ENCODE results near the gene MMP24.

MMP24 gene

DNA sequence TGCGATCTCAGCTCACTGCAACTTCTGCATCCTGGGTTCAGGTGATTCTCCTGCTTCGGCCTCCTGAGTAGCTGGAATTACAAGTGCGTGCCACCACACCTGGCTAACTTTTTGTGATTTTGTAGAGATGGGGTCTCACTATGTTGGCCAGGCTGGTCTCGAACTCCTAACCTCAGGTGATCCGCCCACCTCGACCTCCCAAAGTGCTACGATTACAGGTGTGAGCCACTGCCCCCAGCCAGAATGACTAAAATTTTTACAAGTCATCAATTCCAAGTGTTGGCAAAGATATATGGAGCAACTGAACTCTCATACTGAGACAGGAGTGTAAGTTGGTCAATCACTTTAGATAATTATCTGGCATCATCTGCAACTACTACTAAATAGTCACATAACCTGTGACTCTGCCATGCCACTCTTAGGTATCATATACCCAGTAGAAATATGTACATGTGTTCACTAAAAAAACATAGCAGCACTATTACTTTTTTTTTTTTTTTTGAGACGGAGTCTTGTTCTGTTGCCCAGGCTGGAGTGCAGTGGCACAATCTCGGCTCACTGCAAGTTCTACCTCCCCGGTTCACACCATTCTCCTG lies 55.1 kb downstream of the MMP24 start:
- no peak for DNase-seq

DNA sequence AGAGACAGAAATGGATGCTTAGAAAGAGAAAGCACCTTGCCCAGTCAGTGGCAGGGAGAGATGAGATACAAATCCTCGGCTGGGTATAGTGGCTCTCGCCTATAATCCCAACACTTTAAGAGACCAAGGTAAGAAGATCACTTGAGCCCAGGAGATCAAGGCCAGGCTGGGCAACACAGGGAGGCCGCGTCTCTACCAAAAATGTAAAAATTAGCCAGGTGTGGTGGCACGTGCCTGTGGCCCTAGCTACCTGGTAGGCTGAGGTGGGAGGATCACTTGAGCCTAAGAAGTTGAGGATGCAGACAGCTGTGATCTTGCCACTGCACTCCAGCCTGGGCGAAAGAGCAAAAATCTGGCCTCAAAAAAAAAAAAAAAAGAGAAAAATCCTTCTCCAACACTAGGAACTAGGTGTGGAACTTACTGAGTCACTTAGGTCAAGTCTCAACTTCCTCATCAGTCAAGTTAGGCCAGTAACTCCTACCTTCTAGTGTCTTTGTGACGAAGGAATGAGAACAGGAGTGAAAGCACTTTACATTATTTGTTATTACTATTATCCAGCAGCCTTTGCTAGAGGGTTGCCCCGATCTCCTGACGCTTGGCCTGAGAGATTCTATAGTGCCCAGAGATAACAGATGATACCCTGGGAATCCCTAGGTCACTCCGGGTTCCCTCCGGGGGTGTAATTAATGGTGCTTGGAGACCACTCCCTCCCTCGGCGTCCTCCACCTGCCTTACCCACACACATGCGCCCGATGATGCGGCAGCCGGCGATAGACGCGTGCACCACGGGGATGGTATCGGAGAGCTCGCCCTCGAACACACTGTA lies 57.2 kb downstream of the MMP24 start:
- no peak for DNase-seq

DNA sequence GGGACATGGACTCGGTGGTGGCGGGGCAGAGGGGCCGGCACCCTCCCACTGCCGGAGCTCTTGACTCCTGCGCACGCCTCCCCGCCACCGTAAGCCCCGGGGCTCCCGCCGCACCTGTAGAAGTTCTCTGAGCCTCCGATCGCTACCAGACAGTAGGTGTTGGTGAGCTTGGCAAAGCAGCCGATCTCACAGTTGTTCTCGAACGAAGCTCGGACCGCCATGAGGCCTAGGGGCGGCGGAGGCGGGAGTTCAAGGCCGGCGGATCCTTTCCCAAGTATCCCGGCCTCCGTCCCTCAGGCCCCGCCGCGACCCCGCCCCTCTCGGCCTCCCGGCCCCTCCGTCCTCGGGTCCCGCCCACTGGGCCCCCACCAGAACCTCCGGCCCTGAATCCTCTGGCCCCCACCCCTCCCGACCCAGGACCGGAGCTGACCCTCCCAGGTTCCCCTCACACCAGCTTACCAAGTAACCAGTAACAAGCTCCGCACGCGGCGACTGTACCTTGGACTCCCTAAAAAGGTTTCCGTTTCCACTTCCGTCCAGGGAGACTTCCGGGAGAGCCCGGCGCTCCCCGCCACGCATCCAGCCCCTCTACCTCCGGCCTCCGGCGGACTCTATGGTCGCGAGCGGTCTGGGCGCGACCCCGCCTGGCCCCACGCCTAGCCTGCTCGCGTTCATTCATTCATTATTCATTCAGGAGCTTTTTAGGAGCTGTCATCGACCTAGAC lies 57.9 kb downstream of the MMP24 start, which contains the start of gene EIF6:
TSS of gene EIF6 (minus strand) at position 506 of the 725 bp plus-strand sequence. CDS start at position 221, 285 bp downstream.
- DNase-seq = peak; percentile 73

DNA sequence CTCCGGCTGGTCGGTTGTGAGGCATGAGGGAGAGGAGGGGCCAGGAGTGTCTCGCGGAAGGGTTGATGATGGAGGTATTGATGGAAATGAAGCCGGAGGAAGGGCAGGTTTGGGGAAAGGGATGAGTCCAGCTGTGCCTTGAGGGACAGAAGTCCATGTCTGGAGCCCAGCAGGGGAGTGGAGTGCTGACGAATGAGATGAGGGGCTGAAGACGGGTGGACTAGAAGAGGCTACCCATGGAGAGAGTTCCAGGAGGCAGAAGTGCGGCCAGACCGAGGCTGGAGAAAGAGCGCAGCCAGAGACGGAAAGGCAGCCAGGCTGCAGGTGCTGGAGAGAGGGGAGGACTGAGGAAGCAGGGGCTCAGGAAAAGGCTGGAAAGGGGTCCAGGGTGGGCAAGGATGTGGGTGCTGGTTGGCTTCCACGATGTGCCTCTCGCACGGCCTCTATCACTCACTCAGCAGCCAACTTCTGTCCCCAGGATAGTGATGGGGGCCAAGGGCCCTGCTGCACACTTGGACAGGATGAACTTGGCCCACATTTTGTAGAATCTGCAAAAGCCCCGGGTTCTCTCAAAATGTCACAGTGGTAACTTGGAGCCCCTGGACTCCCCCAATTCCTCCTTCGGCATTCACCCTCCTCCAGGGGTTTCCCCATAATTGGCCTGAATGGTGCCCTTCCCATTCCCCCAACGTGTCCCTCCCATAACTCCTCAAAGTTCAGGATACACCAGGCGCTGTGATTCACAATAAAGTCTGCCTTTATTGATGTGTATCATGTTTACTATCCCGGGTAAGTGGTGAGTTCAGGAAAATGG lies 58.7 kb downstream of the MMP24 start:
- DNase-seq = no peak

DNA sequence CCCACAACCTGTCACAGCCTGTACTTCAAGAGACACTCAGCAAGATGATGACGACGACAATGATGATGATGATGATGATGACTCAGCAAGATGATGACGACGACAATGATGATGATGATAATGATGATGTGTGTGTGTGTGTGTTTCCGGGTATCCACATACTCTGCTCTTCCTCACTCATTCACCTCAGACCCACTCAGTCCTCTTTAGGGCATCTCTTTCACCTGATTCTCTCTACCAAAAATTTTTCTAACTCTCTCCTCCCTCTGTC lies 59.3 kb downstream of the MMP24 start:
- no peak for DNase-seq

DNA sequence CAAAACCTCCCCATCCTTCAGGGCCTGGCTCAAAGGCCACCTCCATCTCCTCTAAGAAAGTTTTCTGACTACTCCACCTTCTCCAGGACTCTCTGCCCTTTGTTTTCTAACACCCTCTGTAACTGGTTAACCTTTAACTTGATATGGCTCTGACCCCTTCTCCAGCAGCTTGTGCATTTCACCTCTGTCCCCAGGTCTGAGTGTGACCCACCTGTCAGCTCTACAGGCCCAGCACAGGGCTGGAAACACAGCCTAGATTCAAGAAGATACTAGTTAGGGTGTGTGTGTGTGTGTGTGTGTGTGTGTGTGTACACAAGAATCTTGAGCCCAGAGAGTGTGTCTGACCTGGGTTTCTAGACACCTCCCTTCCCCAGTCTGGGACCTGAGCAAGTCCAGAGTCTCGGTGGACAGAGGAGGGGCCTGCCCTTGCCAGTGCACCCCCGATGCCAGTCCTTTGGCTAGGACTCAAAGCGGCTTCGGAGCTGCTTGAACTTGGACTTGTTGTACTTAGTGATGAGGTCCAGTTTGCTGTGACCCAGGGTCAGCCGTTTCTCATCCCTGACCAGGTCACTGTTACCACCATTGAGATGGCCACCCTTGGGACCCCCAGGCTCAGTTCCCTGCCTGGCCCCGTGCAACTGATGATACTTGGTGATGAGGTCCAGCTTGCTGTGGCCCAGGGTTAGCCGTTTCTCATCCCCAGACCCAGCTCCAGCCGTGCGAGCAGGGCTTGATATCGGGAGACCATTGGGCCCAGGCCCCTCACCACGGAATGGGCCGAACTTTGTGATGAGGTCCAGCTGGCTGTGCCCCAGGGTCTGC lies 59.8 kb downstream of the MMP24 start:
- no peak for DNase-seq

DNA sequence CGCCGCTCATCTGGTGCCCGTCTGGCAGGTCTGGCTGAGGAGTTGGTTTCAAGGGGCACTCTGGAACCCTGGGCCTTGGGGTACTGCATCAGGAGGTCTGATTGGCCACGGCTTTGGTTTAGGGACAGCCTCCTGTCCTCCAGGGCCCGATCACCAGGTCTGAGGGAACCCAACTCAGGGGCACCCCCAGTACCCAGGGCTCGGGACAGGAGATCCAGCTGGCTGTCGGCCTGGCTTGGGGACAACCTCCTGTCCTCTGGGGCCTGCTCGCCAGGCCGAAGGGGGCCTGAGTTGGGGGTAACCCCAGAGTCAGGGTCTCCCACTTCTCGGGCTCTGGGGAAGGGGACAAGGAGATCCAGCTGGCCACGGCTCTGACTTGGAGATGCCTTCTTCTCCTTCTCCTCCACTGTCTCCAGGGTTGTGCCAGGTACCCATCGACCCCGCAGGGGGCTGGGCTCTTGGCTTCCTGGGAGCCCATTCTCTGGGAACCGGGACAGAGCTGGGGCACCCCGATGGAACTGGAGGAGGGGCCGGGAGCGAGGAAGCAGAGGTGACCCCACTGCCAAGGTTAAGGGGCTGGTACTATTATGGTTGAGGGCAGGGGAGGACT lies 60.5 kb downstream of the MMP24 start:
- DNase-seq = no peak

DNA sequence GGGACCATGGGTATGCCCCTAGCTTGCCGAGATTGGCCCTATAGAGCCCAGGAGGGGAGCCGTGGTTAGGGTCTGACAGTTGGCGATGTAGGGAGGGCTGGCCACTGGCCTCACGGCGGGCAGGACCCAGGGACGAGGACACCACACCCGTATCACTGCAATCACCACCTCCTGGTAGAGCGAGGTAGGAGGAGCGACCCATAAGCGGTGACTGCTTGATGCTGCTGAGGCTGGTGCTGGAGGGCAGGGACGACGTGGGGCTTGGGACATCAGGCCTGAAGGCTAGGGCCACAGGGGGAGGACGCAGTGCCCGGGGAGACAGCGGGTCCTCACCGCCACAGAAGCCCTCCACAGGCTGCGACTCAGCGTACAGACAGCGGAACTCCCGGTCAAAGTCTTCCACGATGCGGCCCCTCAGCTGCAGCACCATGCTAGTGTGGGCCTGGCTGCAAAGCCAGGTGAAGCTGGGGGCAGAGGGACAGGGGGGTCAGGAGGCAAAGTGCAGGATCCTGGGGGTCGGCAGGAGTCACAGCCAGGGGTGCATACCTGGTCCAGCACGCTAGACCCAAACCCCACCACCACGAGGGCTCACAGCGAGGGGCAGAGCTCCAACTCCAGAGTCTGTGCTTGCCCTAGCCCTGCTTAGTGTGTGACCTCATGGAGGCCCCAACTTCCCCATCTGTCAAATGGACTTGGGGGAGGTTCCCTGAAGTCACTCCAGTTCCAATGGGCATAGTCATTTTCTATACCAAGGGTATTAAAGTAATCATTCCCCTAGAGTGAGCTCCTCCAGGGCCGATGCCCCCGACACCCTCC lies 61.2 kb downstream of the MMP24 start:
- no peak for DNase-seq

DNA sequence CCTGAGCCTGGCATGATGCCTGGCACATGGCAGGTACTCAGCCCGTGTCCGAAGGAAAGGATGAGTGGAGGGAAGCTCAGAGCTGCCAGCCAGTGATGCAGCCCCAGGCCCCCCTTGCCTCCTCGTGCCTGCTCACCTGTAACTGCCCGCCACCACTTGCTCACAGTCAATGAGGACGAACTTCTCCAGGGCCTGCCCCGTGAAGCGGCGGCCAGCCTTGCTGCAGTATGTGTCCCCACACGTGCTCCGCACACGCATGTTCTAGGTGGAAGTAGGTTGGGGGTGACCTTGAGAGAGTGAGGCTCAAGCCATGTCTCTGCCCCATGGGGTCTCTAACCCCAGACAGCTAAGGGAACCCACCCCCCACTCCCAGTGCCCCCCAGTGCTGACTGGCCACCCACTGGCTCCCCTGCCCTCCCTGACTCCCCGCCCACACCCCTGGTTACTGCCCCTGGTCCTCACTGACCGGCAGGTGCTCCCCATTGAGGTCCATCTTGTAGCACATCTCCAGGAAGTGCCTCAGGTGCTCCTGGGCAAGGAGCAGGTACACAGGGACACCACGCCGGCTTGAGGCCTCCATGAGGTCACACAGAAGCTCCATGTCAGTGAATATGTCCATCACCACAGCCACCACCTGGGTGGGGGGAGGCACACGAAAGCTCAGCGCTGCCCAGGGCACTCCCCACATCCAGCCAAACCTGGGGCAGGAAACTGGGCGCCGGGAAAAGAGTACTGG lies 62.0 kb downstream of the MMP24 start:
- no peak for DNase-seq

DNA sequence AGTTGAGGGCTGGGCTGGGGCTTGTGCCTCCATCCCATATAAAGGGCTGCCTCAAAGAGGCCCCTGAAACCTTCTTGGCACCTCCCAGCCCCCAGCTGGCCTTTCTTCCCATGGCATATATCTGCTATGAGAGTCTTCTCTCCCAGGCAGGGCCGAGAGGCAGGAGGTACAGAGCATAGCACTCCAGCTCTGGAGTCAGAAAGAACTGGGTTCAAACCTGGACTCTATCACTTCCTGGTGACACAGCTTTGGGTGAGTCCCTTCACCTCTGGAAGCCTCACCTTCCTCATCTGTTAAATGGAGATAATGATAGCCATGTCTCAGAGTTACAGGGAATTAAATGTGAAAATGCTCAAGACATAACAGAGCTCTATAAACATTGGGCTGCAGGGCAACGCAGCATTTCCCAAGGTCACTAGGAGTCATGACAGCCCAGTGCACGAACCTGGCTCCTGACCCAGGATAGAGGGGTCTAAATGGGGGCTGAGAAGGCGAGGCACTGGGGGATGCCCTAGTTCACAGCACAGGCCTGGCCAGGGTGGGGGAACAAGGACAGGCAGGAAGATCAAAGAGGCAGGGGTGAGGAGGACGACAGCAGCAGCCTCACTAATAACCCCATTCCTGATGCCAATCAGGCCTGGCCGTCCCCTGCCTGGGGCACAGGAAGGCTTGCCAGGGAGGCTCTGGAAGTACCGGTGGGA lies 63.8 kb downstream of the MMP24 start:
- DNase-seq = no peak

DNA sequence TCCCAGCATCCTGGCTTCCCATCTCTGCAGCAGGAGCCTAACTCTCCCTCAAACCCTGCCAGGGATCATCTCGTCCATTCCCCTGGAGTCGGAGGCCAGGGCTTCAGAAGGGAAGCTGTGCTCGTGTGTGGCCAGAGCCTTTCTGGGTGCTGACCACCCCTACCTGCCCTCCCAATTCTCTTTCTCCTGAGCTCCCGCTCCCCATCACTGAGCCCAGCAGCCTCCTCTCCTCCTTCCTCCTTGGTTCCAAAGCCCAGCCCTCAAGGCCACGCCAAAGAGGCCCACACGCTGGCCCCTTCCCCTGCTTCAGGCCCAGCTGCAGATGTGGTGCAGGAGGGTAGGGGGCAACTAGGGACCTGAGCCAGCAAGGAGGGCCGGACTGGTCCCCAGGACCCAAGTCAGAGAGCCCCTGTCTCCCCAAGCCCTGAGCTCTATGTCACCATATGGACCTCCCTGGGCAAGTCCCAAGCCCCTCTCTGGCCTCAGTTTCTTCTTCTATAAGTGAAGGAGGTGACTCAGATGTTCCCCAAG lies 64.5 kb downstream of the MMP24 start:
- no peak for DNase-seq

DNA sequence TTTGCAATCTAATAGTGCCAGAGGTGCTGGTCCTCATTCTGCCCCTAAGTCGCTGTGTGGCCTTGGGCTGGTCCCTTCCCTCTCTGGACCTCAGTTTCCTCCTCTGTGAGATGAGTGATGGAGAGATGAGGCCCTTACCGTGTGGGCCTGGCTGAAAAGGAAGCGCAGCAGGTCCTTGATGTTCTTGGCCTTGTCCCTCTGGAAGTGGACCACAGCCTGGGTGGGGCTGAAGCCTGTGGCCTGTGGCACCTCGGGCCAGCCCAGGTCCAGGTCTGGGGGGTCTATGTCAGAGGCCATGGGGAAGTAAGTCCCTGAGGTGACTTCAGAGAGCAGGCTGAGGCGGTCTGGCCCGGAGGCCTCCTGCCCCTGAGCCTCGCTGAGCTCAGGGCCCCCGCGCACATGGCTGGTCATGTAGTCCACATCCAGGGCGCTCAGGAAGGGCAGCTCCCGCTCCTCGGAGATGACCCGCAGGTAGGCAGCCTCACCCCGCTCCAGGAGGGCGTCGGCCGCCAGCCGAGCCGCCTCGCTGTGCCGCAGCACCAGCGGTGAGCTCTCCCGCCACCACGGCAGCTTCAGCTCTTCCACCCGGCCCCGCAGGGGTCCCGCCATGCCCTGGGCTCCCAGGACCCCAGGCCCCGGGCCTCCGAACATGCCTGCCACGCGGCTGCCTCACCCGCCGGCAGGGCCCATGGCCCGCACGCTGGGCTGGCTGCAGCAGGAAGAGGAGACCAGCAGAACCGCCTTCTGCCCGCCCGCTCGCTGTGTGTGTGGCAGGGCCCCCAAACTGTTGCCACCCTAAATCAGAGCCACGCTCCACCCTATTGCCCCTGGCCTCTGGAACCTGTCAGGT lies 65.4 kb downstream of the MMP24 start, which contains the start of gene FAM83C:
TSS of gene FAM83C (minus strand) at position 772 of the 850 bp plus-strand sequence. CDS start at position 651, 121 bp downstream.
- DNase-seq = no peak

DNA sequence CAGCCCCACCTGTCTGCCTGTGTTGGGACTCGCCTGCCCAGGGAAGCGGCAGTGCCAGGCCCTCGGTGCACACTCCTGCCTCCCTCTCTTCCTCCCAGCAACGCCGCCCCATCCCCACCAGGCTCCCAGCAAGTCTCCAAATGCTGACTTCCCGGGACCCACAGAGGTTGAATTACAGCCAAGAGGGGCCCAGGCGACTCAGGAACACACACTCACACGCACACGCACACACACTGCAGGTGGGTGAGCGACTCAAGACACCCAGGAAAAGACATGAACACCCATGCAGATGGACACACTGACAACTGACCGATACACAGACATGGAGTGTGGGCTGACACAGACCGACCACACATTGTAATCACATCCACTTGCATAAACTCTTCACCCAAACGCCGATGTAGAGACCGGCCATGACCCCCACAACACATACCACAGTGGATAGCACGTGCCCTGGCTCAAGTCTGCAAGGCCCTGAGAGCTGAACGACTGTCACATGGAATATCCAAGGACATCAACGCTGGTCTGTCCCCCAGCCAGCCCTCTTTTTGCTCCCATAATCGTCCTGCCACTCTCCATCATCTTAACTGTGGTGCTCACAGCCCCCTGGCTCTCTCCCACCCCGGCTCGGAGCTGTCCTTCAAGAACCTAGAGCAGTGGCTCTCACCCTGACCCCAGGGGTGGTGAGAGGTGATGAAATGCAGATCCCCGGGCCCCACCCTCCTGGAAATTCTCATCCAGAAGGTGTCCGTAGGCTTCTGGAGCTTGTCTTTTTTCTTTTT lies 66.2 kb downstream of the MMP24 start:
- no peak for DNase-seq

DNA sequence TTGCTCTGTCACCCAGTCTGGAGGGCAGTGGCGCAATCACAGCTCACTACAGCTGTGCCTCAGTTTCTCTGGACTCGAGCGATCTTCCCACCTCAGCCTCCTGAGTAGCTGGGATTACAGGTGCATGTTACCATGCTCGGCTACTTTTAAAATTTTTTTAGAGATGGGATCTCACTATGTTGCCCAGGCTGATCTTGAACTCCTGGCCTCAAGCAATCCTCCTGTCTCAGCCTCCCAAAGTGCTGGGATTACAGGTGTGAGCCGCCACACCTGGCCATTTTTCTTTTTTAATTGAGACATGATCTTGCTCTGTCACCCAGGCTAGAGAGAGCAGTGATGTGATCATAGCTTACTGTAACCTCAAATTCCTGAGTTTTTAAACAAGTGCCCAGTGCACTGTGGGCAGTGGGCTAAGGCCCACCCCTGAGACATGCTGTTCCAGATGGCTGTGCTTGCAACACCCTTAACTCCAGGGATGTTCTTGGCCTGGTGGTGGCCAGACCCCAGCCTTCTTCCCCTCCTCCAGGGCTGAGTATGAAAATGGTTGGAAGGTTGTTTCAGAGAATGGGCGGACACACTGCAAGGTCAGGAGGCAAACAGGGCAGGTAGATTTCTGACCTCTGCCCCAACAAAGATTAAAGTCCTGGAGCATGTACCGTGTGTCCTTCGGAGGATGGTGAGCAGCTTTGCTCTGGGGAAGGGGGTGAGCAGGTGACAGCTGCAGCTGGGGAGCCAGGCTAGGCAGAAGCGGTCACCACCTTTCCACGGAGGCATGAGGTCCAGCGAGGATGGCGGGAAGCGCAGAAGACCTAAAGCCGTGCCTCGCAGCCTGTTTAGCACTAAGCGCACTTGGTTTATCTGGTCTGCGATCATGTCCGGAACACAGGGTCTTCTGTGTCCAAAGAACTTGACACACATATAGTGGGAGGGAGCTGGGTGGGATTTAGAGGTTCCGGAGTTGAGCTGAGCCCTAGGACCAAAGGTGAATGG lies 67.1 kb downstream of the MMP24 start:
- no peak for DNase-seq

DNA sequence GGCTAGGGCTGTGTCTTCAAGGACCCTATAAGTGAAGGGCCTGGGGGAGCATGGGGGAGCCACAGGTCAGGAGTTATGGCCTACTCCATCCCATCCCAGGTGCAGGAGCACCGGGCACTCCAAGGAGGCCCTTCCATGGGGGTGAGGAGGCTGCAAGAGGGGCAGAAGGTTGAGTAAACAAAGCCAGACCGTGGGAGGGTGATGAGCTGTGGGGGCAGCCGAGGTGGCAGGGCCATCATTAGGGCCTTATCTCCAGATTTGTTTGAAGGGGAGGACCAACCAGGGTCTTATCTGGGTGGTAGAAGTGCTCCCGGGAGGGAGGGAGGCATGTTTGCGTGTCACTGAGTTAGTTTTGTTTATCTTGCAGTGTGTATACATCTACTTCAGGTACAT lies 67.8 kb downstream of the MMP24 start:
- no peak for DNase-seq

DNA sequence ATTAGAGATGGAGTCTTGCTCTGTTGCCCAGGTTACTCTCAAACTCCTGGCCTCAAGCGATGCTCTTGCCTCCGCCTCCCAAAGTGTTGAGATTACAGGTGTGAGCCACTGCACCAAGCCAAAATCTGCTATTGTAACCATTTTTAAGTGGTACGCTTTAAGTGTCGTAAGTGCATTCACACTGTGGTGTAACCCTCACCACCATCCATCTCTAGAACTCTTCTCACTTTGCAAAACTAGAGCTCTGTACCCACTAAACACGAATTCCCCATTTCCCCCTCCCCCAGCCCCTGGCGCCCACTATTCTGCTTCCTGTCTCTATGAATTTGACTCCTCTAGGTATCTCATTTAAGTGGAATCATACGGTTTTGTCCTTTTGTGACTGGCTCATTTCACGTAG lies 68.6 kb downstream of the MMP24 start:
- no peak for DNase-seq

Data from activated CD4-positive, CD25-positive, alpha-beta regulatory T cell treated with anti-CD3 and anti-CD28 coated beads, Interleukin-2, amount 50 U/mL, for 72 hours (primary cell).